ENCODE data around the gene ASGR2.

Gene ASGR2

GRCh38 chr17:7056386-7056785, 58.2 kb downstream of the ASGR2 start:
- H3K27ac ChIP-seq, result no peak overlapping the region
- H2AFZ ChIP-seq (ENCODE audit: low read depth), result no peak overlapping the region
- no peaks in the 10 kb centered on the region for H3K79me2 ChIP-seq (ENCODE audit: insufficient read depth, low read depth)

More at GRCh38 chr17:7056386-7056785, 58.2 kb downstream of the ASGR2 start:
- no peaks in the 10 kb centered on the region for H3K36me3 ChIP-seq (ENCODE audit: insufficient read depth)
- no peak for TF ChIP-seq CTCF (conservative IDR thresholded peaks at IDR 0.05; ENCODE audit: low read depth, low read length)
- no peak overlapping the region for H3K4me2 ChIP-seq
- H3K27me3 ChIP-seq (ENCODE audit: insufficient read depth, low read depth), result no peaks in the 10 kb centered on the region
- H3K9ac ChIP-seq, result no peak overlapping the region
- no peak overlapping the region for H3K4me3 ChIP-seq (IDR thresholded peaks at IDR 0.05; ENCODE audit: insufficient read depth, low read depth, low read length)
- H4K20me1 ChIP-seq (ENCODE audit: insufficient read depth), result no peaks in the 10 kb centered on the region
- H3K4me1 ChIP-seq (ENCODE audit: low read depth, poor library complexity, severe bottlenecking), result no peaks in the 10 kb centered on the region

Measured in KMS-11 (cell line).